RWPE1 (cell line): Measurements from ENCODE around the gene TGFB3.

Experiments
- CTCF ChIA-PET: fragments of 350-600 bp; sonication (Branson Sonifier 250); formaldehyde crosslinking; extraction: SDS; loops from one replicate; lab custom pipeline; 2021; lab: Yijun Ruan, JAX
- POLR2A ChIA-PET: fragments of 400-600 bp; formaldehyde crosslinking; extraction: SDS; loops from one replicate; lab custom pipeline; 2020; ENCODE audit warnings: antibody characterized with exemption; ENCODE audit not compliant: low non-redundant PET; lab: Yijun Ruan, JAX
- DNase-seq: peaks from one replicate; pipeline ENCODE4 v3.0.0; 2012; ENCODE audit warnings: low spot score
- H3K27ac ChIP-seq: fragments of 450-650 bp; 2 replicates; pipeline ENCODE4 v1.5.1; 2017
- TF ChIP-seq, protein P1 (sequence below): fragments of 450-650 bp; conservative IDR thresholded peaks from 2 replicates; pipeline ENCODE4 v1.5.1; 2017; ENCODE audit warnings: low read depth, mild to moderate bottlenecking

Gene TGFB3

DNA sequence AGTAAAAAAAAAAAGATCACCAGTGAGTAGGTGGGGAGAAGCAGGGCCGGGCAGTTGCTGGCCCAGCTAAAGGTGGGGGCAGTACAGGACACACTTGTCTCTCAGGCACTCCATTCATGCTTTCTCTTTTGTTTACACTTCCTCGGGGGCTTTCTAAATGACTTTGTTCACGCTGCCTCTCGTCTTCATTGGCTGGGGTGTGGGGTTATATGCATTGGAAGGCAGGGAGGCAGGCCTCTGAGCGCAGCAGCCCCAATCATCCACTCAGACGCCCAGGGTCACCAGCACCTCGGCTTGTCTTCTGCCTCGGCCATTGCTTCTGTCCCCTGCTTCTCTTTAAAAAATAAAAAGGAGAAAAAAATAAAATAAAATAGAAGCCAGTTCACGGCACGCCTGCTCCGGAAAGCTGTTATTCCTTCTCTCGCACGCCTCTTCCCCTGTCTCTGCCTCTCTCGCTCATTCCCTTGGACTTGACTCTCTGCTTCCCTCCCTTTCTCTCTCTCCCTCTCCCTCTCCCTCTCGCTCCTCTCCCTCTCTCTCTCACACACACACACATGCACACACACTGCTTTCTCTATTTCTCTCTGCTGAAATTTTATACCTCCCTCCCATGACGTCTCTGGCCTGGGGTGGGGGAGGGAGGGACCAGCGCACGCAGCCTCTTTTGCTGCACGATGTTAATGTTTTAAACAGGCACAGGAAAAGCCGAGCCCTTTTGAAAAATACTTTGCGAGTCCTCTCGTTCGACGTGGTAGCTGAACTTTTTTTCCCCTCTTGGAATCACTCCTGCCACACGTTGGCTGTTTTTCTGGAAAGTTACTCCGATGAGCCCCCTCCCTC lies at the start of gene TGFB3:
TGFB3 (minus strand) TSS at position 570 of the 840 bp plus-strand sequence. CDS start 1,102 bp downstream, outside the sequence.
- TF ChIP-seq, protein P1, sequence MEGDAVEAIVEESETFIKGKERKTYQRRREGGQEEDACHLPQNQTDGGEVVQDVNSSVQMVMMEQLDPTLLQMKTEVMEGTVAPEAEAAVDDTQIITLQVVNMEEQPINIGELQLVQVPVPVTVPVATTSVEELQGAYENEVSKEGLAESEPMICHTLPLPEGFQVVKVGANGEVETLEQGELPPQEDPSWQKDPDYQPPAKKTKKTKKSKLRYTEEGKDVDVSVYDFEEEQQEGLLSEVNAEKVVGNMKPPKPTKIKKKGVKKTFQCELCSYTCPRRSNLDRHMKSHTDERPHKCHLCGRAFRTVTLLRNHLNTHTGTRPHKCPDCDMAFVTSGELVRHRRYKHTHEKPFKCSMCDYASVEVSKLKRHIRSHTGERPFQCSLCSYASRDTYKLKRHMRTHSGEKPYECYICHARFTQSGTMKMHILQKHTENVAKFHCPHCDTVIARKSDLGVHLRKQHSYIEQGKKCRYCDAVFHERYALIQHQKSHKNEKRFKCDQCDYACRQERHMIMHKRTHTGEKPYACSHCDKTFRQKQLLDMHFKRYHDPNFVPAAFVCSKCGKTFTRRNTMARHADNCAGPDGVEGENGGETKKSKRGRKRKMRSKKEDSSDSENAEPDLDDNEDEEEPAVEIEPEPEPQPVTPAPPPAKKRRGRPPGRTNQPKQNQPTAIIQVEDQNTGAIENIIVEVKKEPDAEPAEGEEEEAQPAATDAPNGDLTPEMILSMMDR = no peak
- ChIA-PET POLR2A (no interaction called here), CTCF (interaction anchor here (0.5 to 6.7 kb wide), 13 partner anchors 73 to 457 kb away, joined by 3 to 65 read pairs (median 5); no protein-coding TSS in a partner anchor)
- DNase-seq = peak; percentile 64
- H3K27ac ChIP-seq = peak within 1 kb of the TSS; percentile 85

DNA sequence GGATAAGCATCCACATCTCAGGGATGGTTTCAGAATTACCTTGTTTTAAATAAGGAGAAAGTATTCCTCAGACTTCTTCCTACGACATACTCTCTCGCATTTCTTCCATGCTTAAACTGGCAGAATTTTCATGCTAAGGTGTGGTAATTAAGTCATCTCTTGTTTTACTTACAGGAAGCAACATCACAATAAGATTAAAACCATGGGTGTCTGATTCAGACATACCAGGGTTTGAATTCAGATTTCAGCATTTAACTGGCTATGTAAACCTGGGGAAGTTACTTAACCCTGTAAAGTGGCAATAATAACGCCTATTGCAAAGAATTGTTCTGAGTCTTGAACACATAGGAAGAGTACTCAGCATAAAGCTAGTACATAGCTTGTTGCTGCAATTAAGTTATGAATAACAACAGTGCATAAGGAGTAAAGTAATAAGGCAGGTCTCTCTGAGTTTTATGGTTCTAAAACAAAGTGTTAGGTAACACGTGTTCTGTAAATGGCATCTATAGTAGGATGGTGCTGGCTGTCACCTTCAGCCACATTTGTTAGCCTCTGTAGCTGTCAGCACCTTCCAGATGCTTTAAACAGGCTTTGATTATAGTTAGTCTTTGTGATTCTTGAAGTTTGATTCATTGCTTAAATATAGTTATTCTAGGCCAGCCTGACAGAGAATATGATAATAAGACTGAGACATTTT lies 42.6 kb upstream of the TGFB3 start:
- POLR2A ChIA-PET = no interaction called here
- no peak overlapping the region for H3K27ac ChIP-seq
- no peak for DNase-seq
- CTCF ChIA-PET = no interaction called here
- TF ChIP-seq, protein P1 = no peak

DNA sequence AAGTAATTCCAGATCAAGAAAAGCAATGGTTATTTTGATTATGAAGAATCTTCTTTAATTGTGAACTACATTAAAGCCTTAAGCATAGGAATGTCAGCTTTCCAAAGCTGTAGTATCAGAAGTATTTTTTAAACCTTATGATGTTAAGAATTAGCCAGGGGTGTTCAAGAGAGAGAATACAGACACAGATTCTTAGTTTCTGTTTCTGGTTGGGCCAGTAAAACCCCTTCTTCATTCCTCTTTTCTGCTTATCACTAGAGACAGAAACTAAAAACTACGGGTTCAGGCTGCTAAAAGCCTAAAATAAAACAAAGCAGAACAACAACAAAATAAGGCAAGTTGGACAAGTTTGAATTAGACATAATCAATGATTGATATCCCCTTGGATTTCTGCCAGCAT lies 42.0 kb upstream of the TGFB3 start:
- TF ChIP-seq, protein P1 = no peak
- no peak for DNase-seq
- no peak overlapping the region for H3K27ac ChIP-seq
- ChIA-PET CTCF (no interaction called here), POLR2A (no interaction called here)

DNA sequence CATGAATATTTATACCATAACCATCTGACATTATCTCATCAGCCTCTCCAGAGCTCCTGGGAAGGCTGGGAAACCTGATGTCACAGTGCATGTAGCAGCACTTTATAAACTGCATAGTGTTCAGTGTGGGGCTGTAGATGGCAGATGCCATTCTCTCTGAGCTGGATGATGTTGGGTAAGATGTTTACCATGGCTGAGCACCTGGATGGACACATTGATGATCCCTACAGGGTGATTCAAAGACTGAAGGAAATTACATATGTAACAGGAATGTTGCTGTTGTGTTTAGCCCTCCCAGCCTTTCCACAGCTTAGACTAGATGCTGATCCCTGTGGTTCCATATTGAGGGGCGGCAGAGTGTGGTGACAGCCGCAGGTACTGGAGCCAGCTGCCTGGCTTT lies 41.2 kb upstream of the TGFB3 start:
- DNase-seq = no peak
- no peak overlapping the region for H3K27ac ChIP-seq
- ChIA-PET POLR2A (no interaction called here), CTCF (no interaction called here)
- TF ChIP-seq, protein P1 = no peak

DNA sequence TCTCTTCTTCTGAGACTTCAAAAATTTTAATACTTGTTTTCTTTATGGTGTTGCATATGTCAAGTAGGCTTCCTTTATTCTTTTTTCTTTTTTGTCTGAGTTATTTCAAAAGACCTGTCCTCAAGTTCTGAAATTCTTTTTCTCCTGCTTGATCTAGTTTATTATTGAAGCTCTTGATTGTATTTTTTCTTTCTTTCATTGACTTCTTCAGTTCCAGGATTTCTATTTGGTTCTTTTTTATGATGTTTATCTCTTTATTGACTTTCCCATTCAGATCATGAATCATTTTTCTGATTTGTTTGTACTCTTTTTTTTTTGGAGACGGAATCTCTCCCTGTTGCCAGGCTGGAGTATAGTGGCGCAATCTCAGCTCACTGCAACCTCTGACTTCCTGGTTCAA lies 37.9 kb upstream of the TGFB3 start:
- no peak overlapping the region for H3K27ac ChIP-seq
- DNase-seq = no peak
- ChIA-PET CTCF (interaction anchor here (0.6 kb wide), 1 partner anchor 1049 kb away, joined by 3 read pairs; no protein-coding TSS in a partner anchor), POLR2A (no interaction called here)
- TF ChIP-seq, protein P1 = no peak

DNA sequence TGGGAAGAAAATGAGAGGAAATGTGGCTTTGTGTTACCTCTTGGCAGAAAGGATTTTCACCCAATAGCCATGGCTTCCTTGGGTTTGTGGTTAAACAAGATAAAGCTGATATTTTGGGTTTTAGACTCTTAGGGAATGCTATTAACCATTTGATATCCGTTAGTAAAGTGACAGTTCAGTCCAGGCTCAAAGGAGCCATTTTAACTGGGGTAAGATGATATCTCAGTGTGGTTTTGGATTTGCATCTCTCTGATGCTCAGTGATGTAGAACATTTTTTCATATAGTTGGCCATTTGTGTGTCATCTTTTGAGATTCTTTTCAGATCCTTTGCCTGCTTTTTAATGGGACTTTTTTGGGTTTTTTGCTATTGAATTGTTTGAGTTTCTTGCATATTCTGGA lies 33.9 kb upstream of the TGFB3 start:
- POLR2A ChIA-PET = no interaction called here
- no peak overlapping the region for H3K27ac ChIP-seq
- TF ChIP-seq, protein P1 = no peak
- DNase-seq = no peak
- CTCF ChIA-PET = no interaction called here
